Epidermal melanocyte (primary cell): ENCODE measurements around the gene P3H2.
"Not testable (repeated sequence)": the region's sequence is repeated elsewhere in the genome, so short reads cannot be mapped to it uniquely, and the experiment has no call there.

Experiments
- DNase-seq: peaks from one replicate; pipeline ENCODE4 v3.0.0; 2011; ENCODE audit warnings: low spot score; ENCODE audit not compliant: insufficient read length

The P3H2 gene

DNA sequence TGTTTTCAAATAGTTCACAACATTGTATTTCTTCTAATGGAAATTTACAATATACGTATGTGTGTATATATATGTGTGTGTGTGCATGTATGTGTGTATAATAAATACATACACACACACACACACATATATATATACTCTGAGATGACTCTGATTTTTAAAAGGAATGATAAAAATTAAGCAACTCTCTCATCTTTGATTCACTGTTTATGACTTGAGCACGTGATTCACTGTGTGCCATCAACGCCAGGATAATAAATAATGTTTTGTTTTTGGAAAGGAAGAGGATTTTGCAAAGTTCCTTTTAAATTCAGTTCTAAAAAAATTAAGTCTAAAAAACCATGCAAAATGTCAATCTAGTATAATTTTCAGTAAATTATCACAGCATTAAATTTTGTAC is 132.4 kb downstream of the P3H2 start:
- DNase-seq = no peak

GRCh38 chr3:189985948-189986347 is 134.7 kb downstream of the P3H2 start:
- no peak for DNase-seq

- DNase-seq = no peak
These were observed 137.1 kb downstream of the P3H2 start for GRCh38 chr3:189983612-189984011.

- DNase-seq = no peak
These were observed 138.3 kb downstream of the P3H2 start for GRCh38 chr3:189982321-189982945.

DNA sequence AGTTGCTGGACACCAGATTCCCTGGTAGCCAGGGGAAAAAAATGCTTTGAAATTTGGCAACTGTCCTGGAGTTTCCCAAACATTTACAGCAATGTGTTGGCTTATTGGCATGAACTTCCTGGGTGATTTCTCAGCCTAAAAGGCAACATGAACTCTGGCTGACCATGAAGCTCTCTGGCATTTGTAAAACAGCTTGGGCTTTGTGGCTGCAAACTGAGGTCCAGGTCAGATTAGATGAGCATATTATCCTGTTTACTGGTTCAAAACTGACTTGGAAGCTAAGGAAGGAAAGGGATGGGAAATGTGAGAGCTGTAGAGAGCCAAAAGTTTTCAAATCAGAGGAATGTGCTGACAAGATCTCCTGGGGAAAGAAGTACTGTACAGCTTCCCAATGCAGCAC is 139.0 kb downstream of the P3H2 start:
- DNase-seq = peak; percentile 49

- DNase-seq = no peak
These were observed 141.9 kb downstream of the P3H2 start for GRCh38 chr3:189978753-189979152.

- no peak for DNase-seq
These were observed 143.5 kb downstream of the P3H2 start for GRCh38 chr3:189977174-189977573.

- DNase-seq = no peak
These were observed 145.2 kb downstream of the P3H2 start for GRCh38 chr3:189975391-189975990.

DNA sequence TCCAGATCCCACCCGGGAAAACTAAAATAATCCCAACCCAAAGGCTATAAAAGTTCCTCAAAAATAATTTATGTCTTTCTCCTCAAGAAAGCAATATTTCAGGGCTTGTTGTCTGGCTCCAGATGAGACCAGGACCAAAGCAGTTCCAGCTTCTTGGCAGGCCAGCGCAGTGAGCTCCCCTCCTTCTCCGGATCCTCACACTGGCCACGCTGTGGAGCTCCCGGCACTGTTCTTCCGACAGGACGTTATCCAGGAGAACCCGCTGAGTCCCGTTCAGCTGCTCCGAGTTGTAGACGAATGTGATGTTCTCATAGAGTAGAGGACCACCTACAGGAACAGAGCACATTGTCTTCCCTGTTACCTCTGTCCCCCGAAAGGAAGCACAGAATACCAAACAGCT is 146.3 kb downstream of the P3H2 start:
- DNase-seq = no peak

DNA sequence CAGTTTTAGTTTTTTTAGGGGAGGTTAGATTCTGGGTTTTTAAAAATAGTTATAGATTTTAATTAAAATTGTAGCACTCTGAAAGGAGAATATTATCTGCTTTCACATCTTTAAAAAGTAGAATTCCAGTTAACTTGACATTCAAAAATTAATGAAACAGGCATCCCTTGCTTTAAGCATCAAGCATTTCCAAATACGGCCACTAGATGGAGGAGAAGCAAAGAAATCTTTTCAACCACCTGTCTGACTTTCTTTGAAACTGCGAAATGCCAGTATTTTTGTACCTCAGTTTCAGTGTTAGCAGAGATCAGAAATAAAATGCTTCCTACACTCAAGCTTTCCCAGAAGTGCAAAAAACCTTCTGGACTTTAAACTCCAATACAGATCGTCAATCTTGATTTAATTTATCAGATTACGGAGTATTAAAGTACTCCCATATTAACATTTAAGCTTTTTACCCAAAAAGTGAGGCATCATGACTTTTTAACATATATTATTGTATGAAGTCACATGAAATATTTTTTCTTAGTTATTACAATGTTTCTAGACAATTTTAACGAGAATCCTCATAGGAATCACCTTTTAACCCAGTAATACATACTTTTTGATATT is 153.3 kb downstream of the P3H2 start:
- DNase-seq = no peak

GRCh38 chr3:189966843-189967242 is 153.9 kb downstream of the P3H2 start:
- DNase-seq = no peak

- no peak for DNase-seq
These were observed 155.9 kb downstream of the P3H2 start for GRCh38 chr3:189964623-189965332.

DNA sequence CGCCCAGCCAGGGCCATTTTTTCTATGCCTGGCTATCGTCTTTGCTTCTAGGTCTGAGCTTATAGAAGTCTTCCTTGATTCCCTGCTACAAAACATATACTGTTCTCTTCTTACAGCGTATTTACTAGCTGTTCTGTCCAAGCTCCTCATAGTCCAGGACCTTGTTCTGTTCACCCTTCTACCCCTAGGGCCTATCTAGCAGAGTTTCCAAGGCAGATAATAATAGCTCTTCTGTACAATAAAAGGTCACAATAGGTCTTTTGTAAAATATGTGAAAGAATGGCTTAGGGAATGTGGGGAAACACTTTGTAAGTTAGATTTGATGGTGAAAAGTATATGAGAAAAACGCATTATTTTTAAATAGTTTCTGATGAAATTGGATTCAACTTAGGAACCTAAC is 158.2 kb downstream of the P3H2 start:
- no peak for DNase-seq

DNA sequence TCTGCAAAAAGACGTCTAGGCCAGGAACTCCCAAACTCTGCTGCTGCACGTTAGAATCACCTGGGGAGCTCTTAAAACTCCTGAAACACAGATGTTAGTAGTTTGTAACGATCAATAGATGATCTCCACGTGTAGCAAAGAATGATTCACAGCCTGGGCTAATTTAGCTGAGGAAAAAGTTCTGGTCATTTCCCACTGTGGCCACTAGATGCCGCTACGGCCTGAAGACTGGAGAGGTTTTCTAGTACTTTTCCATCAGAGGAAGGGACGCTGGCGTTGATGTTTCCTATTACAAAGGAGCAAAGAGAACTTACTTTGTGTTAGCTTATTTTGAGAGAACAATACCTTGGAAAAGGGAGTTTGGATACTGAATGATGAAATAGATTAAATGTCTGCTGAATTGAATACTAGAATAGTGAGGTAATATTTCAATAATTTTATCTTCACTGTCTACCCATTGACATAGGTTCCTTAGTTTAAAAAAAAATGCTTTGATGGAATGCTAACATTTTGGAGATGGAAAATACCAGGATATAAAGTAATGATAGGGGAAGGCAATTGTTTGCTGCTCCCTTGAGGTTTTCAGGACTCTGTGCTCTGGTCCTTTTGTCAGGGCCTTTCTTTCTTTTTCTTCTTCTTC is 159.1 kb downstream of the P3H2 start:
- peak; percentile 67 for DNase-seq

- DNase-seq = not testable (repeated sequence)
These were observed 159.6 kb downstream of the P3H2 start for GRCh38 chr3:189961086-189961485.

GRCh38 chr3:189954733-189955665 is 165.7 kb downstream of the P3H2 start:
- no peak for DNase-seq

GRCh38 chr3:189953551-189953950 is 167.1 kb downstream of the P3H2 start:
- no peak for DNase-seq

DNA sequence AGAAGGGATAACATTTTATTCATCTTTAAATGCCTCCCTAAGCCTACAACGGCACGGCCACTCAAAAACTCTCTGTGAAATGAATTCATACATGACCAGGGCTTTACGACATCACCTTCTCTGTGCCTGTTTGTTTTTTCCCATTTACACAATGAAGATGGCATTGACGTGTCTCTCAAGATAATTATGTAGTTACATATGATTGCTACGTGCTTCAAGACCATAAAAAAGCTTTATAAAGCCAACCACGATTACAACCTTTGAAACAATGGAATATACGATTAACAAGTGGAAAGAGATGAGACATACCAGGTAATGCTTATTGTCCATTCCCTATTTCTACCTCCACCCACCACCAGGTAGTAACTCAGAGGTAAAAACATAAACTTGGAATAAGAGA is 168.4 kb downstream of the P3H2 start:
- DNase-seq = no peak

GRCh38 chr3:189950258-189950657 is 170.4 kb downstream of the P3H2 start:
- no peak for DNase-seq

DNA sequence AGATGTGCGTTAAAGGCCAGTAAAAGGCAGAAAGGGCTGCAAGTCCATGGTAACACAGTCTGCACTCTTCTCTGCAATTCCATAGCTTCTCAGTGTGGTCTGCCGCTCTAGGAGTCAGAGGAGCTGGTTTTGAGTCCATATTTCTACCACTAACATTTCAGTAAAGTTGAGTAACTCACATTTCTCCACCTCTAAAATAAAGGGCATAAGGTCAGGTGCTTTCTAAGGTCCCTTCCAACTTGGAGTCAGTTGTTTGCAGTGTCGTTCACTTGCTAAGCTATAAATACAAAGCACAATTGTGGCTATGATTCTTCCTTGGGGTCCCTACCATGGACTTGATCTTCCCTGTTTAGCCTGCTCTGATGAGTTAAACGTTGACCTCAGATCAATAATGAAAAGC is 171.1 kb downstream of the P3H2 start:
- DNase-seq = no peak

DNA sequence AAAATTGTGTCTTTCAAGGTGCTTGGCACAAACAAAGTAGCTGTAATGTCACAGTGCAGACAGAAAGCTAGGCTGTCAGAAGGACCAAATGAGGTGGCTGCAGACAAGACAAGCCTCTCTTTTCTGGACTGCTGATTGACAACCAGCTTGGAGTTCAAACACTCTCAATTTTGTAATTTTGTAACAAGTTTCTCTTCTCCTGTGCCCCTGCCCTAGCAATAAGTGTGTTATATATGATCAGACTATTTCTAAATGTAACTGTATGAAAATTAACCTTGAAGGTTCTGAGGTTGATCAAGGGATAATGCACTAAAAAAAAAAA is 172.0 kb downstream of the P3H2 start:
- DNase-seq = no peak
